ENCODE data around the gene UNK.

Gene UNK

GRCh38 chr17:75784473-75785015 is at the start of gene UNK:
UNK (plus strand) TSS chr17:75784806; CDS start chr17:75784881, 75 bp downstream.
- DNase-seq (ENCODE audit: low spot score): peak; percentile 98

GRCh38 chr17:75736173-75736835 is 48.3 kb upstream of the UNK start:
- no peak for DNase-seq (ENCODE audit: low spot score)

GRCh38 chr17:75737133-75737962 is 47.3 kb upstream of the UNK start:
- no peak for DNase-seq (ENCODE audit: low spot score)

GRCh38 chr17:75738218-75738802 is 46.3 kb upstream of the UNK start:
- no peak for DNase-seq (ENCODE audit: low spot score)

GRCh38 chr17:75739174-75739573 is 45.4 kb upstream of the UNK start:
- no peak for DNase-seq (ENCODE audit: low spot score)

GRCh38 chr17:75739801-75740200 is 44.8 kb upstream of the UNK start:
- DNase-seq (ENCODE audit: low spot score): no peak

- DNase-seq (ENCODE audit: low spot score): no peak
These were observed 44.4 kb upstream of the UNK start for GRCh38 chr17:75740215-75740614.

GRCh38 chr17:75740631-75741077 is 44.0 kb upstream of the UNK start:
- no peak for DNase-seq (ENCODE audit: low spot score)

- DNase-seq (ENCODE audit: low spot score): no peak
These were observed 42.3 kb upstream of the UNK start for GRCh38 chr17:75742337-75742736.

GRCh38 chr17:75743625-75744206 is 40.9 kb upstream of the UNK start:
- no peak for DNase-seq (ENCODE audit: low spot score)

- DNase-seq (ENCODE audit: low spot score): no peak
These were observed 35.9 kb upstream of the UNK start for GRCh38 chr17:75748706-75749105.

- DNase-seq (ENCODE audit: low spot score): peak; percentile 83
These were observed 34.8 kb upstream of the UNK start for GRCh38 chr17:75749545-75750389.

GRCh38 chr17:75750661-75751423 is 33.8 kb upstream of the UNK start:
- DNase-seq (ENCODE audit: low spot score): no peak

- no peak for DNase-seq (ENCODE audit: low spot score)
These were observed 32.8 kb upstream of the UNK start for GRCh38 chr17:75751676-75752404.

- no peak for DNase-seq (ENCODE audit: low spot score)
These were observed 32.2 kb upstream of the UNK start for GRCh38 chr17:75752405-75752709.

GRCh38 chr17:75752802-75753513 is 31.6 kb upstream of the UNK start:
- DNase-seq (ENCODE audit: low spot score): no peak

GRCh38 chr17:75753514-75754377 is 30.9 kb upstream of the UNK start:
- DNase-seq (ENCODE audit: low spot score): peak; percentile 66

GRCh38 chr17:75754378-75755204 is 30.0 kb upstream of the UNK start:
- no peak for DNase-seq (ENCODE audit: low spot score)
